LNCaP clone FGC (cell line): ENCODE results near the gene SRBD1.
A peak's percentile ranks its signal among the peaks of the same experiment; 100 is the strongest.

Experiments
- DNase-seq: peaks from one replicate; pipeline ENCODE4 v3.0.0-alpha.2; 2011; ENCODE audit warnings: low read depth
- H3K4me3 ChIP-seq: 2 replicates; pipeline ENCODE4 v1.5.1; 2011; ENCODE audit warnings: mild to moderate bottlenecking, low read depth, low read length, control low read depth
- TF ChIP-seq, protein P1 (sequence below): IDR thresholded peaks from 2 replicates; pipeline ENCODE4 v1.5.1; 2012; ENCODE audit warnings: mild to moderate bottlenecking; ENCODE audit not compliant: control insufficient read depth, insufficient read depth; ENCODE audit errors: extremely low read depth

SRBD1 gene

DNA sequence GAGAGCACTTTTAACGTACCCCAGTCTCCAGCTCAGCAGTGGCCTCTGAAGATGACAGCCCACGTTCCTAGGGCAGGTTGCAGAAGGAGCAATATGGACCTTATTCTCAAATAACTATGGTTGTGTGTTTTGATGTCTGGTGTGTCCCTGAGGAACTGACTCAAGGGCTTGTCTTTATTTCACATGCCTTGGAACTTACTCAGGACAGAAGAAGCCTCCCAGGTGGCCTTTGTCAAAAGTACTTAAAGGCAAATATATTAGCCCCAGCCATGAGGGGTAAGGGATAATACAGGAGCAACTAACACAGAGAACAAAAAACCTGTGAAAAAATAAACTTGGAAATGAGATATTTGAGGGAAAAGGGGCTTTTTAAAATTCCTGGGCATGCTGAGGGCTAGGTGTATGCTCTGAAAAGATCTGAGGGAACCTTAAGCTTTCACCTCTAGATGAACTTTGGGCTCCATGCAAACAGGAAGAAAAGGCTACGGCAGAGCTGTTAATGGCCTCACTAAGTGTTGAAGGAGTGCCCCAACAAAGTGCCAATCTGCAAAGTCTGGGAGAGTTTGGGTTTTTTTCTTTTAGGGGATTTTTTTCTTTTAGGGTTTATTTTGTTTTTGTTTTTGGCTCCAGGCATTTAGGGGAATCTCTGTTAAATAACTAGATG, 40.3 kb downstream of the SRBD1 start:
- TF ChIP-seq, protein P1, sequence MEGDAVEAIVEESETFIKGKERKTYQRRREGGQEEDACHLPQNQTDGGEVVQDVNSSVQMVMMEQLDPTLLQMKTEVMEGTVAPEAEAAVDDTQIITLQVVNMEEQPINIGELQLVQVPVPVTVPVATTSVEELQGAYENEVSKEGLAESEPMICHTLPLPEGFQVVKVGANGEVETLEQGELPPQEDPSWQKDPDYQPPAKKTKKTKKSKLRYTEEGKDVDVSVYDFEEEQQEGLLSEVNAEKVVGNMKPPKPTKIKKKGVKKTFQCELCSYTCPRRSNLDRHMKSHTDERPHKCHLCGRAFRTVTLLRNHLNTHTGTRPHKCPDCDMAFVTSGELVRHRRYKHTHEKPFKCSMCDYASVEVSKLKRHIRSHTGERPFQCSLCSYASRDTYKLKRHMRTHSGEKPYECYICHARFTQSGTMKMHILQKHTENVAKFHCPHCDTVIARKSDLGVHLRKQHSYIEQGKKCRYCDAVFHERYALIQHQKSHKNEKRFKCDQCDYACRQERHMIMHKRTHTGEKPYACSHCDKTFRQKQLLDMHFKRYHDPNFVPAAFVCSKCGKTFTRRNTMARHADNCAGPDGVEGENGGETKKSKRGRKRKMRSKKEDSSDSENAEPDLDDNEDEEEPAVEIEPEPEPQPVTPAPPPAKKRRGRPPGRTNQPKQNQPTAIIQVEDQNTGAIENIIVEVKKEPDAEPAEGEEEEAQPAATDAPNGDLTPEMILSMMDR = no peak
- H3K4me3 ChIP-seq = no peak overlapping the region
- no peak for DNase-seq

DNA sequence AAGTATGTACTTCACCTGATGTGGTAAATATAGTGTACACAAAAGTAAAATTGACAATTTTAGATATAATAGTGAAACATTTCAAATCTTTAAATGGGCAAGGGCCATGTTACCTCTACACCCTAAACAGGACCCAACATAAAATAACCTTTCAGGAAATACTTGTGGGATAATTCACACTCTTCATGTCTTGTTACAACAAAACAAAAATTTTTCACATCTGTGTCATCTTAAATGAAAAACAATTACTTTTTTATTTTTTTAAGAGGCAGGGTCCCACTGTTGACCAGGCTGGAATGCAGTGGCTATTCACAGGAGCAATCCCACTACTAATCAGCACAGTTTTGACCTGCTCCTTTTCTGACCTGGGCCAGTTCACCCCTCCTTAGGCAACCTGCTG, 42.1 kb downstream of the SRBD1 start:
- TF ChIP-seq, protein P1 = no peak
- no peak for DNase-seq

DNA sequence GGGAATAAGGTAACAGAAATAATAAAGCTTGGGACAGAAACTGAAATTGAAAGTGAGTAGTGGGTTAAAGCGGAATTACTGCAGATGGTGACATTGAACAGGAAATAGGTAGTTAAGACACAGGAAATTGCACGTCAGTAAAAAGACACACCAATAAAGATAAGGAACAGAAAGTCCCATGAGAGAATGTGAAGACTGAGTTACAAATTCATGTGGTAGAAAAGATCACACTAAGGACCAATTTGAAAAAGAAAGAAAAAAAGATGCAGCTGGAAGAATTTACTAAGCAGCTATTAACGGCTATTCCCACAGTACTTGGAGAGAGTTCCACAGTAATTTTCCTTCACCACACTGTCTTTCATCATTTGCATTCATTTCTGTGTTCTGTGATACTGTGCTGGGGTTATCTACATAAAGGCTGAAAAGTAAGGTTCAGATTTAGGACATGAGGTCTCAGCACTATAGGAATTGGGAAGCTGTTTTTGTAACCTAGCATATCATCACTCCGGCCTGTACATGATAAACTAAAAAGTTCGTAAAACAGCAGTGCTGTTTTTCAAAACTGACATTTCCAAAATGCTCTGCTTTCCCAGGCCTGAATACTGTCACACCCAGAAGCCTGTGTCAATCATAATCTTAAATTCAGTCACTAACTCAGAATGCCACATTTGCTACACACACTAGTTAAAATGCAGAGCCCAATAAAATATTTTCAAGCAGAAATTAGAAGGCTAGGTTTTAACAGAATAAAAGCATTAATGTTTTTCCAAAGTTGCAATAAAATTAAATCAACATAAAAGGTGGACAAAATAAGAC, 42.9 kb downstream of the SRBD1 start:
- peak overlapping the region; percentile 42; the same call in 1 of the 2 replicates for H3K4me3 ChIP-seq
- TF ChIP-seq, protein P1 = no peak
- no peak for DNase-seq

More for the DNA sequence above, 42.1 kb downstream of the SRBD1 start:
- H3K4me3 ChIP-seq = no peak overlapping the region

DNA sequence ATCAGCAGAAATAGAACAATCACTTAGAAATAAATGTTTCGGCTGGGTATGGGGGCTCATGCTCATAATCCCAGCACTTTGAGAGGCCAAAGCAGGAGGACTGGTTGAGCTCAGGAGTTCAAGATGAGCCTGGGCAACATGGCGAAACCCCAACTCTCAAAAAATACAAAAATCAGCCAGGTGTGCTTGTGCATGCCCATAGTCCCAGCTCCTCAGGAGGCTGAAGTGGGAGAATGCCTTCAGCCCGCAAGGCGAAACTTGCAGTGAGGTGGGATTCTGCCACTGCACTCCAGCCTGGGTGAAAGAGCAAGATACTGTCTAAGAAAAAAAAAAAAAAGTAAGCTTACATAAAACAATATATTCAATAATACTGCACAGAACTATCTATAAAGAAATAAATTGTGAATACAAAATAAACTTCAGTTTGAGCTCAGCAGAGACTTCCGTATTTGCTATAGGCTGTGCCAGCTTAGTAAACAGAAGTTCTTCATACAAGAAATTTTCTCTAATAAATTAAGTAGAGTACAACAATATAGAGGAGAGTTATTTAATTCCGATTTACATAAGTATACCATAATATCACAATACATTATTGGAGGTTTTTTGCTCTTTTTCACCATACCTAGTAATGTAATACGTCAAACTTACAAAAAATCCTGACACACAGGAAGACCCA, 43.6 kb downstream of the SRBD1 start:
- DNase-seq = no peak
- H3K4me3 ChIP-seq = peak overlapping the region; percentile 42
- TF ChIP-seq, protein P1 = no peak

DNA sequence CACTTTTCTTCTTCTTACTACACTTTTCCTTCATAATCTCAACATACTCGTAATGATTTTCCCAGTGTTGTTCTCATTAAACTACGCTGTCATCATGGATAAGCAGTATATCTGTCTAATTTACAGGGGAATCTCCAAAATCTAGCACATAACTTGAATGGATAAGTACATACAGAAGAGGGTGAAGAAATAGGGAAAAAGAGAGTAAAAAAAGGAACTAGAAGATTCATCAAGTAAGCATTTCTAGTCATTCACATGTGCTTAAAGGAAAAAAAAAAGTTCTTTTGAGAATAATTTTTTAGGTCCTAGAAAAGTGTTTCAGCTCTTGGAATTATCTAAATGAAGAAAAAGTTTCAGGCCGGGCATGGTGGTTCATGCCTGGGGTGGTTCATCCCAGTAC, 51.6 kb downstream of the SRBD1 start:
- TF ChIP-seq, protein P1 = no peak
- H3K4me3 ChIP-seq = no peak overlapping the region
- DNase-seq = no peak

DNA sequence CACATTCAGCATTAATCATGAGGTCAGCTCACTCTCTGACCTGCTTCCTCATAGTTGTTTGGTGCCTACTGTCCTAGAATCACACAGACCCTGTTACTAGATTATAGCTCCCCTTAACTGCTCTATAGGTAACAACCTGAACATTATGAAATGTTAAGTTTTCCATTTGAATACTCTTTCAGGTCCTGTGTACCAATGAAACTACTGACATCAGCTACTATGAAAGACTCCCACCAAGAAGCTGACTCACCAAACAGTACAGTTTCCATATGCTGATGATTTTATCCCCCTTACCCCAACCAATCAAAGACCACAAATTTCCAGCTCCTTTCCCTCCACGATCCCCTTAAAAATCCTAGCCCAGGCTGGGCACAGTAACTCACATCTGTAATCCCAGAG, 56.3 kb downstream of the SRBD1 start:
- no peak overlapping the region for H3K4me3 ChIP-seq
- no peak for DNase-seq
- TF ChIP-seq, protein P1 = no peak
